Fibroblast of the aortic adventitia (primary cell): ENCODE data around the gene GAB2. TPM values are rescaled to one million over a fixed set of nuclear protein-coding genes. Genes with fewer than 3 reads are reported as not detected.

ENCODE experiments used
- DNase-seq: peaks from one replicate; pipeline ENCODE4 v3.0.0-alpha.2; 2010; ENCODE audit warnings: low read depth
- H3K4me3 ChIP-seq: 2 replicates; pipeline ENCODE4 v1.5.1; 2011; ENCODE audit warnings: low read depth, mild to moderate bottlenecking, control low read depth, low read length, moderate library complexity
- total RNA-seq: library from RNA; depleted of rRNA; stranded (reverse); fragments of >200 nt; gene quantifications from 2 replicates; pipeline ENCODE4 v1.2.3, GENCODE V29; 2012; ENCODE audit warnings: low replicate concordance
- TF ChIP-seq, protein P1 (sequence below): IDR thresholded peaks from 2 replicates; pipeline ENCODE4 v1.5.1; 2011; ENCODE audit warnings: mild to moderate bottlenecking, low read length, control low read depth, inconsistent platforms; ENCODE audit not compliant: insufficient read depth

GAB2 gene
- total RNA-seq, 1 donor = 16.4 TPM

DNA sequence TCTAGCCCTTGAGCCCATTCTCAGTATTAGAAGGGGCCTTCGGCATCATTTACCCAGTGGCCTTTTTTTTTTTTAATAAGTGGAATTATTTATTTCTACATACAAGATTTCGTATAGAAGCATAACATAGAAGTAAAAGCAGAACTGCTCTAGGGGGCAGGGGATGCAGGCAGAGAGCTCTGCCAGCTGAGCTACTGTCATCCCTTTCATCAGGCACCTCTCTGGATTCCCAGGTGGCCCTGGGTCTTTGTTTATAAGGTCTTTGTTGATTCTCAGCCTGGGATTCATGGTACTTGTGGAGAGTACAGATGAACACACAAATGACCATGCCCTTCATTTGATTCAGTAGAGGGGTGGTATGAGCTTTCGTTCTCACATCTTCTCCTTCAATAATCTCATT lies 66.4 kb downstream of the GAB2 start:
- TF ChIP-seq, protein P1, sequence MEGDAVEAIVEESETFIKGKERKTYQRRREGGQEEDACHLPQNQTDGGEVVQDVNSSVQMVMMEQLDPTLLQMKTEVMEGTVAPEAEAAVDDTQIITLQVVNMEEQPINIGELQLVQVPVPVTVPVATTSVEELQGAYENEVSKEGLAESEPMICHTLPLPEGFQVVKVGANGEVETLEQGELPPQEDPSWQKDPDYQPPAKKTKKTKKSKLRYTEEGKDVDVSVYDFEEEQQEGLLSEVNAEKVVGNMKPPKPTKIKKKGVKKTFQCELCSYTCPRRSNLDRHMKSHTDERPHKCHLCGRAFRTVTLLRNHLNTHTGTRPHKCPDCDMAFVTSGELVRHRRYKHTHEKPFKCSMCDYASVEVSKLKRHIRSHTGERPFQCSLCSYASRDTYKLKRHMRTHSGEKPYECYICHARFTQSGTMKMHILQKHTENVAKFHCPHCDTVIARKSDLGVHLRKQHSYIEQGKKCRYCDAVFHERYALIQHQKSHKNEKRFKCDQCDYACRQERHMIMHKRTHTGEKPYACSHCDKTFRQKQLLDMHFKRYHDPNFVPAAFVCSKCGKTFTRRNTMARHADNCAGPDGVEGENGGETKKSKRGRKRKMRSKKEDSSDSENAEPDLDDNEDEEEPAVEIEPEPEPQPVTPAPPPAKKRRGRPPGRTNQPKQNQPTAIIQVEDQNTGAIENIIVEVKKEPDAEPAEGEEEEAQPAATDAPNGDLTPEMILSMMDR = no peak
- H3K4me3 ChIP-seq = no peak overlapping the region
- DNase-seq = no peak

DNA sequence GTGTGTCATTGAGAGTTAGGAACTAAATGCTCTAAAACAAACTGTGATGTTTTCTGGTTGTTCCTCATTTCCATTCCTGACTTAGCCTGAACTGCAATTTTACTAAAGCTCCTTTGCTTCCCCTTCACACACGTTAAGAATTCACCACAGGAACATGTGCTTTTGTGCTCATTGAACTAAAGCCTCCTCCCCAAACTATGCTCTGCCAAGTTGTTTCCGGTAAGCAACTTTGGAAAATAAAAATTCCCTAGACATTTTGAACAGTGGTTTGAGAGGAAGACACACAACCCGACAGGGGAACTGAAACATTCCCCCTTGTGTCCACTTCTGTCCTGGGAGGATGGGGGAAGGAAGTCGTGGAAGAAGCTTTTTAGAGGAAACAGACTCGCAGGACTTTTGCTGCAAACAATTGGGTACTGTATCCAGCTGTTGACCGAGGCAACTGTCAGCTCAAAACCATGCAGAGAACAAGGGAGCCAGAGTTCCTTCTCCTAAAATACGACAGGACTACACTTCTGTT lies 66.9 kb downstream of the GAB2 start:
- DNase-seq = peak; percentile 75
- peak overlapping the region; percentile 37 for H3K4me3 ChIP-seq
- TF ChIP-seq, protein P1 = peak; percentile 5

DNA sequence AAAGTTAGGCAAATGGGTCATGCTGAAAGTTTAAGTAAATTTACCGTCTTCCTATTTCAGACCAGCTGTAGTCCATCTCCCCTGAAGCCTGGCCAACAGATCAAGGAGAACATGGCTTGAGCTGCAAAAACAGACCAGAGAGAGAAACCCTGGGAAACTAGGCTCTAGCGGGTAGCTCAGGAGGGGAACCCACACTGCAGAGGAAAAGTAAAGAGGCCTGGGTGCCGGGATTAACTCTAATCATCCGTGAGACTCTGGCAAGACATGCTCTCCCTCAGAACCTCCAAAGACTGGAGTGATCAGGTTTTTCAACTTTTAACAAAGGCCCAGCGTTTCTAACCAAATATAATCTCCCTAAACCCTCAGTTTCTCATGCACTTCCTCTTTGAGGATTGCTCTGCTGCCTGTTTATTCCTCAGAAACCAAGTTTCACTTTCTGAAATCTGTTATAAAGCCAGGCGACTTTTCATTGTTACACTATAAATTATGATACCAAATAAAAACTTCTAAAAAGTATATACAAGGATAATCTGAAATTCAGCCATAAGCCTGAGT lies 67.5 kb downstream of the GAB2 start:
- TF ChIP-seq, protein P1 = no peak

DNA sequence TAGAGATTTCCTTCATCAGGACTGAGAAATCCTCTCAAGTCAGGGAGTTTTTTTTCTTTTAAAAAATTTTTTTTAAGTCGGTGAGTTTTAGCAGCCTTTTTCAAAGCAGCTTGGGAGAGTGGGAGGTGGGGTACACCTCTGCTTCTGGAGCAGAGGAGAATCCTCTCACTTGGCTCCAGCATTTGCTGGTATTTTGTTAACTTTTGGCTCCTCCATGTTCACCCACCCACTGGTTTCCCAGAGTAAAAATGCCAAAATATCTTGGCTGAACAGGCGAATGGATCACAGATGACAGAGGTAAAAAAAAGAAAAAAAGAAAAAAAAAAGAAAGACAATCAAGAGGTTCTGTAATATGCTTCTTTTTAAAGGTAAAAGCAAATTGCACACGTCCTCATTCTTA lies 68.0 kb downstream of the GAB2 start:
- TF ChIP-seq, protein P1 = no peak
- peak; percentile 71 for DNase-seq
- H3K4me3 ChIP-seq = no peak overlapping the region

More for the DNA sequence above, 67.5 kb downstream of the GAB2 start:
- DNase-seq = peak; percentile 77
- peak overlapping the region; percentile 27 for H3K4me3 ChIP-seq

DNA sequence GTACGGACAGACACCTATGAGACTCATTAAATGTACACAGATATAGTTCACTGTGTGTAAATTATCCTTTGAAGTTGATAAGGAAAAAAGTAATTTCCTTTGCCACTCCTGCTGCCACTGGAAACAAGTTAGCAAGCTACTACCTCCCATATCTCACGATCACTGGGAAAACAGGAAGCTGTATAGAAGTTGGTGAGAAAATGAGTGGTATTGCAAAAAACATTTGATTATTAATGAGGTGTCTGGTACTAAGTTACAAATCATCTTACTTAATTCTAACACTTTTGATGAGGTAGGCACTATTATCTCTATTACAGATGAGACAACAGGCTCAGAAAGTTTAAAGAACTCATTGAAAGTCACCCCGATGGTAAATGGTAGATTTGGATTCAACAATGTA lies 68.5 kb downstream of the GAB2 start:
- TF ChIP-seq, protein P1 = no peak
- no peak overlapping the region for H3K4me3 ChIP-seq
- DNase-seq = no peak

DNA sequence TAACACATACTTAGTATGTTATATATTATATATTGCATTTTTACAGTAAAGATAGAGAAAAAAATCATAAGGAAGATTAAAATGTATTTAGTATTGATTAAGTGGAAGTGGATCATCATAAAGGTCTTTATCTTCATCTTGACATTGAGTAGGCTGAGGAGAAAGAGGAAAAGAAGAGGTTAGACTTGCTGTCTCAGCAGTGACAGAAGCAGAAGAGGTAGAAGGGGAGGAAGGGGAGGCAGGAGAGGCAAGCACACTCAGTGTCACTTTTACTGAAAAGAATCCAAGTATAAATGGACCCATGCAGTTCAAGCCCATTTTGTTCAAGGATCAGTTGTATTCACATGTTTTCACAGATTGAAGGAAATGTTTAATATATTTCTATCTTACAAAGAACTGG lies 69.7 kb downstream of the GAB2 start:
- TF ChIP-seq, protein P1 = no peak
- DNase-seq = no peak
- no peak overlapping the region for H3K4me3 ChIP-seq

DNA sequence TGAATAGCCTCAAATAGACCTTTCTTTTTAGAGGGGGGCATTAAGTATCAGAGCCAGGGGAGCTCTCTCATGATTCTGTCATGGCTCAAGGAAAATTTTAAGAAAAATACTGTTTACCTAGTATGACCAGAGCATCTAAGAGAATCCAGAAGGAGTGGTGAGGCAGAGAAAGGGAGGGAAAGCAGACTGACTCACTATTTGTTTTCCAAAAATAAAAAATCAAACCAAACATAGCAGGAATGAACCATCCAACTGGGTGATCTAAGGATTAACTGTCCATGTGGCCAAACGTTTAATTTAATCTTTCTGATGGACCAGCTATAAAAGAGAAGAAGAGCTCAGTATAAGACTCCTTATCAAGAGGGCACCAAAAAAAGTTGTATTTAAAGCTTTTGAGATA lies 70.8 kb downstream of the GAB2 start:
- DNase-seq = no peak
- H3K4me3 ChIP-seq = no peak overlapping the region
- TF ChIP-seq, protein P1 = no peak
